Smooth muscle cell (in vitro differentiated cells): Measurements from ENCODE around the gene ZNF446. TPM values are rescaled to one million over a fixed set of nuclear protein-coding genes. Genes with fewer than 3 reads are reported as not detected.

Experiments
- DNase-seq: peaks from one replicate; lab custom pipeline; 2025; ENCODE audit not compliant: unreplicated experiment; lab: John Stamatoyannopoulos, UW
- H2AFZ ChIP-seq: fragments of 200-600 bp; sonication (generic); 2 replicates; pipeline ENCODE4 v1.6.0; 2016; ENCODE audit warnings: antibody characterized with exemption, low read depth, mild to moderate bottlenecking
- H3F3A ChIP-seq: fragments of 200-600 bp; sonication (generic); 2 replicates; pipeline ENCODE4 v1.6.0; 2017; ENCODE audit warnings: antibody characterized with exemption, low read depth
- H3K27ac ChIP-seq: fragments of 200-600 bp; sonication (generic); 2 replicates; pipeline ENCODE4 v1.5.1; 2016; ENCODE audit warnings: low read depth, mild to moderate bottlenecking
- H3K27me3 ChIP-seq: fragments of 200-600 bp; sonication (generic); 2 replicates; pipeline ENCODE4 v1.6.1; 2016; ENCODE audit warnings: low read depth, mild to moderate bottlenecking
- H3K36me3 ChIP-seq: fragments of 200-600 bp; sonication (generic); 2 replicates; pipeline ENCODE4 v1.5.1; 2016; ENCODE audit warnings: low read depth
- H3K4me1 ChIP-seq: fragments of 200-600 bp; sonication (generic); 2 replicates; pipeline ENCODE4 v1.5.1; 2016; ENCODE audit warnings: low read depth
- H3K4me2 ChIP-seq: fragments of 200-600 bp; sonication (generic); 2 replicates; pipeline ENCODE4 v1.6.0; 2016; ENCODE audit warnings: mild to moderate bottlenecking
- H3K4me3 ChIP-seq: fragments of 200-600 bp; sonication (generic); 2 replicates; pipeline ENCODE4 v1.5.1; 2016; ENCODE audit warnings: mild to moderate bottlenecking
- H3K79me2 ChIP-seq: fragments of 200-600 bp; sonication (generic); 2 replicates; pipeline ENCODE4 v1.6.0; 2016; ENCODE audit warnings: low read depth, mild to moderate bottlenecking
- H3K9ac ChIP-seq: fragments of 200-600 bp; sonication (generic); 2 replicates; pipeline ENCODE4 v1.6.0; 2016; ENCODE audit warnings: low read depth
- H3K9me3 ChIP-seq: fragments of 200-600 bp; sonication (generic); replicated peaks from 2 replicates; pipeline ENCODE4 v1.5.1; 2016; ENCODE audit warnings: low read depth
- H4K20me1 ChIP-seq: fragments of 200-600 bp; sonication (generic); 2 replicates; pipeline ENCODE4 v1.6.0; 2016; ENCODE audit warnings: low read depth
- WGBS: methylation state at CpG from one replicate; pipeline ENCODE4 v1.1.7; 2016; ENCODE audit warnings: low lambda C conversion rate; 5-methylcytosine and 5-hydroxymethylcytosine counted together
- polyA plus RNA-seq: library from polyadenylated mRNA; unstranded; fragments of >200 nt; fragmentation: Nextera tagmentation; extraction: Ambion mirVana; gene quantifications from 2 replicates; pipeline ENCODE4 v1.2.1, GENCODE V29; 2016
- total RNA-seq: library from RNA; depleted of rRNA; stranded (reverse); fragments of >200 nt; gene quantifications from 2 replicates; pipeline ENCODE4 v1.2.3, GENCODE V29; 2014
- TF ChIP-seq, protein P1 (sequence below): fragments of 200-600 bp; sonication (generic); IDR thresholded peaks from 2 replicates; pipeline ENCODE4 v1.5.1; 2017; ENCODE audit warnings: borderline replicate concordance, mild to moderate bottlenecking, antibody characterized with exemption; ENCODE audit not compliant: insufficient read depth, poor library complexity, severe bottlenecking

The ZNF446 gene
- total and polyA plus RNA-seq, 2 experiments from 2014 or later: 9.0 to 9.5 TPM

- Histone ChIP-seq H3K9me3 (no peaks in the 10 kb centered on the region), H3K4me3 (peak overlapping the region; percentile 65), H2AFZ (peak overlapping the region; percentile 52), H4K20me1 (peaks cover 4% of the 10 kb centered on the region), H3K4me1 (peaks cover 10% of the 10 kb centered on the region), H3F3A (no peaks in the 10 kb centered on the region), H3K9ac (peak overlapping the region; percentile 85), H3K27me3 (no peaks in the 10 kb centered on the region), H3K79me2 (peaks cover 36% of the 10 kb centered on the region), H3K4me2 (peak overlapping the region; percentile 90), H3K27ac (peak overlapping the region; percentile 82), H3K36me3 (no peaks in the 10 kb centered on the region)
- TF ChIP-seq, protein P1, sequence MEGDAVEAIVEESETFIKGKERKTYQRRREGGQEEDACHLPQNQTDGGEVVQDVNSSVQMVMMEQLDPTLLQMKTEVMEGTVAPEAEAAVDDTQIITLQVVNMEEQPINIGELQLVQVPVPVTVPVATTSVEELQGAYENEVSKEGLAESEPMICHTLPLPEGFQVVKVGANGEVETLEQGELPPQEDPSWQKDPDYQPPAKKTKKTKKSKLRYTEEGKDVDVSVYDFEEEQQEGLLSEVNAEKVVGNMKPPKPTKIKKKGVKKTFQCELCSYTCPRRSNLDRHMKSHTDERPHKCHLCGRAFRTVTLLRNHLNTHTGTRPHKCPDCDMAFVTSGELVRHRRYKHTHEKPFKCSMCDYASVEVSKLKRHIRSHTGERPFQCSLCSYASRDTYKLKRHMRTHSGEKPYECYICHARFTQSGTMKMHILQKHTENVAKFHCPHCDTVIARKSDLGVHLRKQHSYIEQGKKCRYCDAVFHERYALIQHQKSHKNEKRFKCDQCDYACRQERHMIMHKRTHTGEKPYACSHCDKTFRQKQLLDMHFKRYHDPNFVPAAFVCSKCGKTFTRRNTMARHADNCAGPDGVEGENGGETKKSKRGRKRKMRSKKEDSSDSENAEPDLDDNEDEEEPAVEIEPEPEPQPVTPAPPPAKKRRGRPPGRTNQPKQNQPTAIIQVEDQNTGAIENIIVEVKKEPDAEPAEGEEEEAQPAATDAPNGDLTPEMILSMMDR: no peak
- WGBS: 25% methylated on average over 7 of the region's 7 CpGs
- DNase-seq: no peak
Measured at GRCh38 chr19:58520257-58520599, 44.1 kb downstream of the ZNF446 start.

DNA sequence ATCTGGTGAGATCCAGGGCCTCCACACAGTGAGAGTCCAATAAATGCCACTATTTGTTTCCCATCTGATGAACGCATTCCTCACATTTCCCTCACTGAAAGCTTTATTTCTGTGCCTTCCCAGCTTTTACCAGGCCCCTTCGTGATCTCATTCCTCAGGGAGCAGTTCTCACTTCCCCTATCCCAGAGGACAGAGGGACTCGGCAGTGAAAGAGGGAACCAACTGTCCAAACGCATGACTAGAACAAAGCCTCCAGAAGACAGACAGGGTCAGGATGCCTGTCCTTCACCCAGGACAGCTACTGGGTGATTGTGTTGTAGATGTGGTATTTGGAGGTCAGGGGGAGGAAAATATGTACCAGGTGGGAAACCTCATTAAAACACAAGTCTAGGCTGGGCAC, 45.5 kb downstream of the ZNF446 start:
- WGBS: 69% methylated on average over 4 of the region's 4 CpGs
- DNase-seq: no peak
- H3K27me3 ChIP-seq: no peaks in the 10 kb centered on the region
- no peak overlapping the region for H3K4me2 ChIP-seq
- no peaks in the 10 kb centered on the region for H3K9me3 ChIP-seq
- TF ChIP-seq, protein P1: no peak
- H3K36me3 ChIP-seq: no peaks in the 10 kb centered on the region
- H2AFZ ChIP-seq: no peak overlapping the region
- peaks cover 4% of the 10 kb centered on the region for H4K20me1 ChIP-seq
- H3K9ac ChIP-seq: no peak overlapping the region
- H3K4me1 ChIP-seq: peaks cover 10% of the 10 kb centered on the region
- peak overlapping the region; percentile 56 for H3K27ac ChIP-seq
- no peak overlapping the region for H3K4me3 ChIP-seq
- no peaks in the 10 kb centered on the region for H3F3A ChIP-seq
- H3K79me2 ChIP-seq: peaks cover 22% of the 10 kb centered on the region

- H2AFZ ChIP-seq: no peak overlapping the region
Measured at GRCh38 chr19:58522709-58523108, 46.6 kb downstream of the ZNF446 start.

DNA sequence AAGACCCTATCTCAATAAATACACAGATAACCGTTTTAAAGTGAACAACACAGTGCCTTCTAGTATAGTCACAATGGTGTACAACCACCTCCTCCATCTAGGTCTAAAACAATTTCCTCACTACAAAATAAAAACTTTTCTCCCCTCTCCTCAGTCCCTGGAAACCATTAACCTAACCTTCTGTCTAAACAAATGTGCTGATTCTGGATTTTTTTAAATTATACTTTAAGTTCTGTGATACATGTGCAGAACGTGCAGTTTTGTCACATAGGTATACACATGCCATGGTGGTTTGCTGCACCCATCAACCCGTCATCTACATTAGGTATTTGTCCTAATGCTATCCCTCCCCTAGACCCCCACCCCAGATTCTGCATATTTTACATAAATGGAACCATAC, 53.3 kb downstream of the ZNF446 start:
- Histone ChIP-seq H3K4me2 (no peak overlapping the region), H2AFZ (no peak overlapping the region), H3K9ac (no peak overlapping the region), H4K20me1 (no peaks in the 10 kb centered on the region), H3K9me3 (no peaks in the 10 kb centered on the region), H3K4me1 (no peaks in the 10 kb centered on the region), H3K36me3 (no peaks in the 10 kb centered on the region), H3K79me2 (no peaks in the 10 kb centered on the region), H3F3A (no peaks in the 10 kb centered on the region), H3K27ac (no peak overlapping the region), H3K27me3 (no peaks in the 10 kb centered on the region), H3K4me3 (no peak overlapping the region)
- TF ChIP-seq, protein P1: no peak
- WGBS: 83% methylated on average over 3 of the region's 3 CpGs
- no peak for DNase-seq

More at GRCh38 chr19:58522709-58523108, 46.6 kb downstream of the ZNF446 start:
- Histone ChIP-seq H3K79me2 (peaks cover 11% of the 10 kb centered on the region), H3K27ac (no peak overlapping the region), H3K9me3 (no peaks in the 10 kb centered on the region), H3K4me2 (no peak overlapping the region), H4K20me1 (peaks cover 4% of the 10 kb centered on the region), H3K4me3 (no peak overlapping the region), H3K36me3 (no peaks in the 10 kb centered on the region), H3K9ac (no peak overlapping the region), H3K4me1 (peaks cover 10% of the 10 kb centered on the region), H3K27me3 (no peaks in the 10 kb centered on the region), H3F3A (no peaks in the 10 kb centered on the region)
- 82% methylated on average over 3 of the region's 3 CpGs for WGBS
- TF ChIP-seq, protein P1: no peak
- DNase-seq: no peak
